Right kidney (tissue), 1 donor: ENCODE measurements around the gene CTSD.

Experiments
- DNase-seq: peaks from one replicate; pipeline ENCODE4 v3.0.0-alpha.2; 2016

Gene CTSD

GRCh38 chr11:1745701-1746320 lies 17.9 kb downstream of the CTSD start:
- no peak for DNase-seq

DNA sequence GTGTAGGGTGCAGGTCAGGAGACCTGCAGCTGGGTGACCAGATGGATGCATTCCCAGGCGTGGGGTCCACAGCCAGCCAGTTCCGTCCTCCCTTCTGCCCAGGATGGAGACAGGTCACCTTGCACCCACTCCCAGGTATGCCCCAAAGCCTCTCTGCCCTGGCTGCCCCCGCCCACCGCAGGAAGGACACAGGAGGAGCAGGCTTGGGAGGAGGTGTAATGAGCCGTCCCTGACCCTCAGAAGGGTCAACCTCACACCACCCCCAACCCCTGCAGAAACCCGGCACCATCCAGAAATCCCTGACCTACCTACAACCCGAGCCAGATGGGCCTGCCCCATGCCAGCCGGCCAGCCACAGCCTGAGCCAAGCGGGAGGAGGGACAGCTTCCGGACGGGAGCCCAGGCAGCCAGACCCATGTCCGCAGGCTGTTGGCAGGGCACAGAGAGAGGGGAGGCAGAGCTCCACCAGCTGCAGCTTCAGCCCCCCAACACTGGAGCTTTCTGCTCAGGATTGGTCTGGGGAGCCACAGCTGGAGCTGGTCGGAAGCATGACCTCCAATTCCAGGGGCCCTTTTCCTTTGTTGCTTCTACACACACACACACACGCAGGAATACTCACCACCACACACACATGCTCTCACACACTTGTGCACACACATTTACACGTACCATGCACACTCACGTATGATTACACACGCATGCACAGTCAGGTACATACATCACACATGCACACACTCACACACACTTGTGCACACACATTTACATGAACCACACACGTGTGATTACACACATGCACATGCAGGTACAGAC lies 18.6 kb downstream of the CTSD start:
- DNase-seq, result no peak

GRCh38 chr11:1744137-1744886 lies 19.4 kb downstream of the CTSD start:
- DNase-seq, result no peak

- DNase-seq, result no peak
Observed at GRCh38 chr11:1743585-1744136, 20.1 kb downstream of the CTSD start.

DNA sequence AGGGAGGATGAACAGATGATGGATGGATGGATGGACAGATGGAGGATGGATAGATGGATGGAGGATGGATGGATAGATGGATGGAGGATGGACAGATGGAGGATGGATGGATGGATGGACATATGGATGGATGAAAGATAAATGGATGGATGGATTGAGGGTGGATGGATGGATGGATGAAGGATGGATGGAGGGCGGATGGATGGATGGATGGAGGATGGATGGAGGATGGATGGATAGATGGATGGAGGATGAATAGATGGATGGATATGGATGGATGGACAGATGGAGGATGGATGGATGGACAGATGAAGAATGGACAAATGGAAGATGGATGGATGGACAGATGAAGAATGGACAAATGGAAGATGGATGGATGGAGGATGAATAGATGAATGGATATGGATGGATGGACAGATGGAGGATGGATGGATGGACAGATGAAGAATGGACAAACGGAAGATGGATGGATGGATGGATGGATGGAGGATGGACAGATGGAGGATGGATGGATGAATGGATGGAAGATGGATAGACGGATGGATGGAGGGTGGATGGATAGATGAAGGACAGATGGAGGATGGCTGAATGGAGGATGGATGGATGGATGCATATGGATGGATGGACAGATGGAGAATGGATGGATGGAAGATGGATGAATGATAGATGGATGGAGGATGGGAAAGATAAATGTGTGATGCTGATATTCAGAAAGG lies 20.7 kb downstream of the CTSD start:
- DNase-seq, result no peak

- no peak for DNase-seq
Observed at GRCh38 chr11:1742371-1742770, 21.4 kb downstream of the CTSD start.

DNA sequence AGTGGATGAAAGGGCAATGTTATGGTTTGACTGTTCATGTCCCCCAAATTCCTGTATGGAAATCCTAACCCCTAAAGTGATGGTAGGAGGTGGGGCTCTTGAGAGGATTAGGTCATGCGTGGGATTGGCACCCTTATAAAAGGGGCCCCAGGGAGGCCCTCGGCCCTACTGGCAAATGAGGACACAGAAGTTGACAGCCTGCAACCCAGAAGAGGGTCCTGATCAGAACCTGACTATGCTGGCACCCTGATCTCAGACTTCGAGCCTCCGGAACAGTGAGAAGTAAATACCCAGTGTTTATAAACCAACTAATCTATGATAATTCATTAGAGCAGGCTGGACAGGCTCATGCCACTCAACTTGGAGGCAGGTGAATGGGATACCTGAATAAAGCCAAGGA lies 22.0 kb downstream of the CTSD start:
- no peak for DNase-seq

DNA sequence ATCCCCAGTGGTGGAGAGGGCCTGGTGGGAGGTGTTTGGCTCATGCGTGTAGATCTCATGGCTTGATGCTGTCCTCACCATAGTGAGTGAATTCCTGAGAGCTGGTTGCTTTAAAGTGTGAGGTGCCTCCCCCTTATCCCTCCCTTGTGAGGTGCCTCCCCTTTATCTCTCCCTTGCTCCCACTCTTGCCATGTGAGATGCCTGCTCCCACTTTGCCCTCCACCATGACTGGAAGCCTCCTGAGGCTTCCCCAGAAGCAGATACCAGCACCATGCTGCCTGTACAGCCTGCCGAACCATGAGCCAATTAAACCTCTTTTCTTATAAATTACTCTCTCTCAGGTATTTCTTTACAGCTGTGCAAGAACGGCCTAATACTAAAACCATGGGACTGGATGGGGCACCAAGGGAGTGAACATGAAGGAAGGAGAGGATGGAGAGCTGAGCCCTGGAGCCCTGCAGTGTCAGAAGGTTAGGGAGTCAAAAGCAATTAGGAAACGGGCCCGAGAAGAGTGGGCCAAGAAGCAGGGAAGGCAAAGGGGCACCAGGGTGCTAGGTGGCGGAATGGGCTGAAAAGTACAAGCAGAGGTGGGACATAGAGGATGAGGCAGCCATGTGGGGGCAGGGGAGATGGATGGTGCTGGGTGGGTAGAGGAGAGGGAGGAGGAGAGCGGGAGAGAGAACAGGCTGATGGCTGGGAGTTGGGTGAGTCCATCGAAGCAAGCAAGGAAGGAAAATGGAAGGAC lies 22.8 kb downstream of the CTSD start:
- no peak for DNase-seq

GRCh38 chr11:1739576-1739975 lies 24.2 kb downstream of the CTSD start:
- no peak for DNase-seq

GRCh38 chr11:1738380-1738779 lies 25.3 kb downstream of the CTSD start:
- no peak for DNase-seq

- DNase-seq, result no peak
Observed at GRCh38 chr11:1737080-1737757, 26.5 kb downstream of the CTSD start.

DNA sequence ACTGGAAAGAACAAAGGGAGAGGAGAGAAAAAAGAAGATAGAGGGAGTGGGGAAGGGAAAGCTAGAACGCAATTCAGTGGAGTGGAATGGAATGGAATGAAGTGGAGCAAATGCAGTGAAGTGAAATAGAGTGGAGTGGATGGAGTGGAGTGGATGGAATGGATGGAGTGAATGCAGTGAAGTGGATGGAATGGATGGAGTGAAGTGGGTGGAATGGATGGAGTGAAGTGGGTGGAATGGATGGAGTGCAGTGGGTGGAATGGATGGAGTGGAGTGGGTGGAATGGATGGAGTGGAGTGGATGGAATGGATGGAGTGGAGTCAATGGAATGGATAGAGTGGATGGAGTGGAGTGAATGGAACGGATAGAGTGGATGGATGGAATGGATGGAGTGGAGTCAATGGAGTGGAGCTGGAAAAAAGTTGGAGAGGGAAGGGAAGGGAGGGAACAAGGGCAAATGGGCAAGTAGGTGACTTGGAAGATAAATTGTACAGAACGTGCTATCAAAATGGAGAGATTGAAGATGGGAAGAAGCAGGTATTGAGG lies 27.2 kb downstream of the CTSD start:
- DNase-seq, result no peak

GRCh38 chr11:1735271-1735670 lies 28.5 kb downstream of the CTSD start:
- DNase-seq, result no peak

- DNase-seq, result no peak
Observed at GRCh38 chr11:1734641-1735081, 29.1 kb downstream of the CTSD start.

DNA sequence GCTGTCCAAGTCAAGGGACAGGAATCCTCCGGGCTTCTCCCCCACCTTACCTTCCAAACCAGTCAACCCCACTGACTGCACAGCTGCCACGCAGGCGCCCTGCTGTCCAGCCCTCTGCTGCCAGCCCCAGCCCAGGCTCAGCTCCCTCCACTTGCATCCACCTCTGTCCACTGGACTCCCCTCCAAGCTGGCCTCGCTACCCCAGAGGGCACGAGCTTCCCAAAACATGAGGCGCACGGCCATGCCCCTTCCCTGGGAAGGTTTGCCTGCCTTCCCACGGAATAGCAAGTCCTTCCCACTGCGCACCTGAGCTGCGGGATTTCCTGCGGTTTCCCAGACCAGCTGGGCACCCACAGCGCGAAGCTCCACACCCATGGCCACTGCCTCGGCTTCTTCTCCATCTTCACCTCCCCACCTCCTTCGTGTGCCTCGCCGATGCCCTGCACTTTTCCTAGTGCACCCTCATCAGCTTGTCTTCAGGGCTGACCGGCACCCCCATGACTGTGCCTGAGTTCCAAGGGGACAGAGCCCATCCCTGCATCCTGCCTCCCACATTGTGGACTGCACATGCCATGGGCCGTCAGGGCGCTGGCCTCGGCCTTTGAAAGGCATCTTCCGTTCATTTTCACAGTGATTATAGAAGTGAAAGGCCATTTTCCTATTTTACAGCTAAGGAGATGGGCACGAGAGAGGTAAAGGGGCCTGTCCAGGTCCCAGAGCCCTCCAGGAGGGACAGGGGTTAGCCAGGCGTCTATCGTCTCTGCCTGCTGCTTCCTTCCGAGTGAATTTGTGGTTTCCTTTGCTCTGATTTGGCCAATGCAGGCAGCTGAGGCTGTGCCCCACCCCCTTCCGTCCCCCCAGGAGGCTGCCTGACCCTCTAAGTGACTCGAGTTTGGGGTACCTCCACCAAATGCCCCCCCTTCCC lies 29.7 kb downstream of the CTSD start:
- no peak for DNase-seq

DNA sequence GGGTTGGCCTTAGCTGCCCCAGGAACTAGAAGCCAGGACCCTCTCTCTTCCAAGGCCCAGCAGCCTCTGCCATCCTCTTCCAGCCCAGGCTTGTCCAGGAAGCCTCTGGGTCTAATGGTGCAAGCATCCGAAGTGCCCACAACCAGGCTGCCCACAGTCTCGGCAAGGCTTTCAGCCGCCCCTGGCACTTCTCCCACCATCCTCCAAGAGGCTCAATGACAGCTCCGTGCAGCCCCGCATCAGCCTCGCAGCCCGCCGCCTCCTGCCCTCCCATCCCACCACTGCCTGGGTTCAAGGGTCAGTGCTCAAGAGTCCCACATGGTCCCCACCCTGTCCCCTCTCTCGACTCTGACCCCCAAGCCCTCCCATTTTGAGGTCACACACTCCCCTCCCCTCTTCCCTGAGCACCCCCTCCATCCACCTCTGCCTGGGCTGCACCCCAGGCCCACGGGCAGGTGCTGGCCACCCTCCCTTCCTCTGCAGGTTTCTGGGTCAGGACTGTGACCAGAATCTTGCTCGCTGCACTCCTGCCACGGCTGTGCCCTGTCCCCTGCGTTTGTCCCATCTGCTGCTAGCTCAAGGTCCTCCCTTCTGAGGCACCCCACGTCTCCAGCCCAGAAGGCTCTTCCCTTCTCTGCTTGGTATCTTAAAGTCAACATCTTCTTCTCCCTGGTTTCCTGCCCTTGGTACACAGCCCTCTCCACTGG lies 30.6 kb downstream of the CTSD start:
- no peak for DNase-seq

DNA sequence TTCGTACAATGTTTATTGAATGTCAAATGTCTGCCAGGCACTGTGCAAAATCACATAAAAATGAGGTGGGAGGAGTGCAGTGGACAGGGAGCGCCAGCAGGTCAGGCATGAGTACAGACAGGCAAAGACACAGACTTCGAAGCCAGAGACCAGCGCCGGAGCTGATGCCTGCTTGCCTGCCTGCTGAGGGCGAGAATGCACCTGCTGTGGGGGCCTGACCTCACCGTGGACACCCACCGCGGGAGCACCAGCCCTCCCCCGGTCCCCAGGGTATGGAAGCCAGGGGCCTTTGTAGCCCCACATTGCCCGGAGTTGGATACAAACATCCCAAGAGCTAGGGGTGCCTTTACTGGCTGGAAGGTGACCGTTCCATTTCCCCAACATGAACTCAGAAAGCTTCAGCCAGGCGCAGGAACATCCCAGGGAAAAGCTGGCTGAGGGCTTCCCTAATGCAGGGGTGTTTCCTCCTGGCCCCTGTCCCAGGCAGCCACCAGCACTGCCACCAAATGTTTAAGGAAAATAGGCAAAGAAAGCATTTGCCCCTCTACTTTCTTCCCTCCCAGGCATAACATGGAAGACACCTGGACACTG lies 31.2 kb downstream of the CTSD start:
- DNase-seq, result peak; percentile 7

GRCh38 chr11:1731451-1732059 lies 32.2 kb downstream of the CTSD start:
- DNase-seq, result no peak
